ENCODE data around the gene SPP1.

Gene SPP1

DNA sequence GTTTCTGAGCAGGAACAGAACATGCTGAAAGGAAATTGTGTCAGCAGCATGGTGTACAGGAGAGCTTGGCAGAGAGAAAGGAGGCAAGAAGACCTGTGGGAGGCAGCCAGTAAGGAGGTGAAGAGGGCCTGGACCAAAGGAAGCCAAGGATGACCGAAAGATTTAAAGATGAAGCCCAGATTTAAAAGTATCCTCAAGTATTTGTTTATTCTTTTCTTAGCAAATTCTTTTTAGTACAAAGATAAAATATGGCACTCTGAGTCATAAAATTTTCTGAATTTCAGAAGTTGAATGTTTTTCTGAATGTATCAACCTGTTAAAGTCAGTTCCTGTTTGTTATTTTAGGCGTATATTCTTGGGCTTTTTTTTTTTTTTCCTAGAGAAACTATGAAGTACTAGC is 35.5 kb downstream of the SPP1 start:
- H3K4me3 ChIP-seq (ENCODE audit: control insufficient read depth, low read depth, low read length) = no peak overlapping the region
- no peak for TF ChIP-seq CTCF (conservative IDR thresholded peaks at IDR 0.05; ENCODE audit: control insufficient read depth, insufficient read depth, low read depth, low read length)
- peak; percentile 31 for DNase-seq (ENCODE audit: low read depth)

GRCh38 chr4:88012647-88013046 is 37.1 kb downstream of the SPP1 start:
- TF ChIP-seq CTCF (conservative IDR thresholded peaks at IDR 0.05; ENCODE audit: control insufficient read depth, insufficient read depth, low read depth, low read length) = no peak
- H3K4me3 ChIP-seq (ENCODE audit: control insufficient read depth, low read depth, low read length) = no peak overlapping the region
- no peak for DNase-seq (ENCODE audit: low read depth)

GRCh38 chr4:88014386-88014905 is 38.9 kb downstream of the SPP1 start:
- DNase-seq (ENCODE audit: low read depth) = no peak
- no peak for TF ChIP-seq CTCF (conservative IDR thresholded peaks at IDR 0.05; ENCODE audit: control insufficient read depth, insufficient read depth, low read depth, low read length)
- H3K4me3 ChIP-seq (ENCODE audit: control insufficient read depth, low read depth, low read length) = no peak overlapping the region

- DNase-seq (ENCODE audit: low read depth) = no peak
- no peak for TF ChIP-seq CTCF (conservative IDR thresholded peaks at IDR 0.05; ENCODE audit: control insufficient read depth, insufficient read depth, low read depth, low read length)
- no peak overlapping the region for H3K4me3 ChIP-seq (ENCODE audit: control insufficient read depth, low read depth, low read length)
These were observed 40.3 kb downstream of the SPP1 start for GRCh38 chr4:88015659-88016295.

DNA sequence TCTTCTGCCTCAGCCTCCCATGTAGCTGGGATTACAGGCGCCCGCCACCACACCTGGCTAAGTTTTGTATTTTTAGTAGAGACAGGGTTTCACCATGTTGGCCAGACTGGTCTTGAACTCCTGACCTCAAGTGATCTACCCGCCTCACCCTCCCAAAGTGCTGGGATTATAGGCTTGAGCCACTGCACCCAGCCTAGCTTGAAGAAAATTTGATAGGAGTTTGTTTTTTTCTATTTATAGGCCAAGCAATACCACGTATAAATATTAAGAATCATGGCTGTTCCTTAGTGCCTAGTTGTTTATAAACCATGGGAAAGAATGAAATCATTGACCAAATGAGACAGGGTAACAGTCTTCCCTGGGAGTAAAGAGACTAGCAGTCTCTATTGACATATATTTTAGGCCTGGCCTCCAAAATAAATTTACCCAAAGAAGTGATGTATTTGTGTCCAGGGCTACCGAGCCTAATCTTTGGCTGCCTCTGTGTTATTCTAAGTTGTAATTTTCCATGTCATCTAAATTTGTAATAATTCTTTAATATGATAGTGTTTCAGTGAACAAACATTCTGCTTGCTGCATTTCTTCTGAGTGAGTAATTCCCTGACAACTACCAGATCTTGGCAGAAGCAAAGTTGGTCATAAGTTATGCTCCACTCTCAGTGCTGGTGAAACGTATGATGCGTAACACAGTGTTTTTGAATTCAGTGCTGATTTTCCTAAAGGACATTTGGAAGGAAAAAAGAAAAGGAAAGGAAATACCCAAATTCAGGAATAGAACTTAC is 42.2 kb downstream of the SPP1 start:
- no peak for TF ChIP-seq CTCF (conservative IDR thresholded peaks at IDR 0.05; ENCODE audit: control insufficient read depth, insufficient read depth, low read depth, low read length)
- peak; percentile 98 for DNase-seq (ENCODE audit: low read depth)
- H3K4me3 ChIP-seq (ENCODE audit: control insufficient read depth, low read depth, low read length) = no peak overlapping the region

DNA sequence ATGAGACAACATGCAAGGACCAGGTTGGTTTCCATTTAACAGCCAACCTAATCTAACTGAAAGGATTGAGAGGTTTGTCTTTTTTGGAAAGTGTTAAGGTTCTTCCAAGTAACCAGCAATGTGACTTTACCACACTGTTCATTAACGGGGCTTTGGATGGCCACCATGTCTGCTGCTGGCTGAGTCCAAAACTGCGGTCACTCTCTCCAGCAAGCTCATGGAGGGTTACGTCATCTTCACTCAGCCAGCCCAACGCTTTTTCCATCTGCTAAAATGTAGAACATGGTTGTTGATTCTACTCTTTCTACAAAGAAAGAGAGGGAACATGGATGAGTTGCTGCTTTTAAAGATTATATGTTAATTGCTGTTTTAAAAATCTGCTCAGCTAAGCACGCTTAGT is 43.0 kb downstream of the SPP1 start:
- H3K4me3 ChIP-seq (ENCODE audit: control insufficient read depth, low read depth, low read length) = peak overlapping the region; percentile 34
- no peak for TF ChIP-seq CTCF (conservative IDR thresholded peaks at IDR 0.05; ENCODE audit: control insufficient read depth, insufficient read depth, low read depth, low read length)
- peak; percentile 93 for DNase-seq (ENCODE audit: low read depth)
